OCI-LY3 (cell line): ENCODE measurements around the gene GPD2.

ENCODE experiments used
- EZH2phosphoT487 ChIP-seq: fragments of 200-600 bp; shearing (Covaris generic); IDR thresholded peaks from 2 replicates; pipeline ENCODE4 v1.6.1; 2018; ENCODE audit warnings: antibody characterized with exemption, mixed run types, low read depth
- TF ChIP-seq, protein P1 (sequence below): fragments of 200-600, 300-600 bp; sonication (generic); IDR thresholded peaks from 2 replicates; pipeline ENCODE4 v1.5.1; 2014; ENCODE audit warnings: antibody characterized with exemption, low read length, low read depth

DNA sequence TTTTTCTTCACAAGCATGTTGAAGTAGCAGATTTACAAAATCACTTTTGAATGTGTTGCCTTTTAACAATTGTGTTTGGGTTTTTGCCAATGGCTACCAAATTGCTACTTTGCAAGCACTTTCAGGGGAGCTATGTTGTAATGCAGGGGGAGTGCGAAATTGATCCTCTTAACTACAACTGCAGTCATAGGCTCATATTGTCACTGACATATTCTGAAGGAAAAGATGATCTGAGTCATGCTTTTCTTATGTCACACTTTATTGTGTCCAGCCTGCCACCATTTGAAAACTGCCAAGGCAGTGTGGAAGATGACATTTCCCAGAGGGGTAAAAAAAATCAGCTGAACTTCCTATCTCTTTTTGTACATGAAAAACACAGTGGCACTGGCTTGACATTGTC lies 74.9 kb downstream of the GPD2 start:
- TF ChIP-seq, protein P1, sequence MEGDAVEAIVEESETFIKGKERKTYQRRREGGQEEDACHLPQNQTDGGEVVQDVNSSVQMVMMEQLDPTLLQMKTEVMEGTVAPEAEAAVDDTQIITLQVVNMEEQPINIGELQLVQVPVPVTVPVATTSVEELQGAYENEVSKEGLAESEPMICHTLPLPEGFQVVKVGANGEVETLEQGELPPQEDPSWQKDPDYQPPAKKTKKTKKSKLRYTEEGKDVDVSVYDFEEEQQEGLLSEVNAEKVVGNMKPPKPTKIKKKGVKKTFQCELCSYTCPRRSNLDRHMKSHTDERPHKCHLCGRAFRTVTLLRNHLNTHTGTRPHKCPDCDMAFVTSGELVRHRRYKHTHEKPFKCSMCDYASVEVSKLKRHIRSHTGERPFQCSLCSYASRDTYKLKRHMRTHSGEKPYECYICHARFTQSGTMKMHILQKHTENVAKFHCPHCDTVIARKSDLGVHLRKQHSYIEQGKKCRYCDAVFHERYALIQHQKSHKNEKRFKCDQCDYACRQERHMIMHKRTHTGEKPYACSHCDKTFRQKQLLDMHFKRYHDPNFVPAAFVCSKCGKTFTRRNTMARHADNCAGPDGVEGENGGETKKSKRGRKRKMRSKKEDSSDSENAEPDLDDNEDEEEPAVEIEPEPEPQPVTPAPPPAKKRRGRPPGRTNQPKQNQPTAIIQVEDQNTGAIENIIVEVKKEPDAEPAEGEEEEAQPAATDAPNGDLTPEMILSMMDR = no peak
- TF ChIP-seq EZH2phosphoT487 = no peak
